ENCODE results near the gene NGRN. TPM values are rescaled to one million over a fixed set of nuclear protein-coding genes. Genes with fewer than 3 reads are reported as not detected.

NGRN gene
- total and polyA plus RNA-seq, 2 of the 4 experiments (the other 2 are of a cell fraction): 39.6 to 46.2 TPM

- ATAC-seq (ENCODE audit: low read depth) (no peak), DNase-seq (no peak)
- no peak overlapping the region for H4K8ac ChIP-seq (ENCODE audit: low read depth in 2 of 2, low read length in 2 of 2)
- H3K27me3 ChIP-seq (ENCODE audit: control insufficient read depth, insufficient read depth, low read length): no peaks in the 10 kb centered on the region
- no peak overlapping the region for H2BK20ac ChIP-seq (ENCODE audit: low read depth, low read length)
- no peak overlapping the region for H2BK5ac ChIP-seq (ENCODE audit: low read depth, low read length, poor library complexity, severe bottlenecking)
- no peak overlapping the region for H3K4ac ChIP-seq (ENCODE audit: low read depth, low read length)
- peaks cover 21% of the 10 kb centered on the region for H3K36me3 ChIP-seq (ENCODE audit: control insufficient read depth, insufficient read depth, low read length)
- H2BK15ac ChIP-seq (ENCODE audit: low read depth, low read length): no peak overlapping the region
- H2AK5ac ChIP-seq (ENCODE audit: low read depth, low read length): no peak overlapping the region
- H4K91ac ChIP-seq (ENCODE audit: insufficient read depth, low read depth, low read length): no peak overlapping the region
- TF ChIP-seq POLR2A (IDR thresholded peaks at IDR 0.05; ENCODE audit: low read depth, low read length) (no peak), SMC3 (IDR thresholded peaks at IDR 0.05; ENCODE audit: low read depth, low read length) (no peak), ELK1 (IDR thresholded peaks at IDR 0.05; ENCODE audit: borderline replicate concordance, low read depth, low read length) (no peak)
- H3K27ac ChIP-seq (ENCODE audit: insufficient read depth, low read length): no peak overlapping the region
- H3K9me3 ChIP-seq (ENCODE audit: control insufficient read depth, insufficient read depth, low read length): no peaks in the 10 kb centered on the region
- peaks cover 45 to 87% of the 10 kb centered on the region in 2 experiments for H3K79me1 ChIP-seq (ENCODE audit: low read depth in 1 of 2, low read length in 2 of 2)
- no TSS peak for BruUV-seq (replicated peaks)
- H3K18ac ChIP-seq (ENCODE audit: low read depth, low read length): no peak overlapping the region
- no peak overlapping the region for H4K5ac ChIP-seq (ENCODE audit: low read depth, low read length)
- H3K4me2 ChIP-seq (ENCODE audit: low read depth, low read length): no peak overlapping the region
- dilution Hi-C loops (cut with HindIII; ENCODE audit: low sequenced_read_pairs, unreplicated experiment) (no loop called here), in situ Hi-C loops (cut with MboI; ENCODE audit: low sequenced_read_pairs) (no loop called here), intact Hi-C loops (cut with micrococcal nuclease) (no loop called here)
- no peak overlapping the region for H3K9ac ChIP-seq (ENCODE audit: low read depth, low read length)
- no CpG with 5 or more reads among the region's 1 CpG for whole genome bisulfite sequencing, 2 experiments (ENCODE audit: extremely low coverage in 2 of 2, insufficient read length in 1 of 2)
- CTCF ChIA-PET: interaction anchor here (0.5 to 1.1 kb wide), 3 partner anchors 14 to 52 kb away, joined by 3 read pairs; no protein-coding TSS in a partner anchor
- H3K9me1 ChIP-seq (ENCODE audit: insufficient read depth, low read length): peaks cover 14% of the 10 kb centered on the region
- H2AK9ac ChIP-seq (replicated peaks; ENCODE audit: low read depth, low read length, poor library complexity): no peak overlapping the region
- peaks cover 7% of the 10 kb centered on the region for H3K4me1 ChIP-seq (ENCODE audit: control insufficient read depth, insufficient read depth, low read length)
- peaks cover 56% of the 10 kb centered on the region for H4K20me1 ChIP-seq (ENCODE audit: insufficient read depth, low read length)
- H3K4me3 ChIP-seq (ENCODE audit: insufficient read depth, low read depth, low read length): no peak overlapping the region
- no peak overlapping the region for H3K23ac ChIP-seq (ENCODE audit: low read depth, low read length)
- H2BK120ac ChIP-seq (ENCODE audit: low read depth, low read length): no peak overlapping the region
- no peak overlapping the region for H3K14ac ChIP-seq (replicated peaks; ENCODE audit: low read depth, low read length)
- no peak overlapping the region for H2AFZ ChIP-seq (replicated peaks; ENCODE audit: low read length, poor library complexity)
- POLR2A ChIA-PET (ENCODE audit: unreplicated experiment): interaction anchor here (0.6 kb wide), 2 partner anchors 35 to 52 kb away, joined by 3 to 6 read pairs; partner anchors contain the start of gene CIB1
- no peak overlapping the region for H3K56ac ChIP-seq (ENCODE audit: extremely low read depth, insufficient read depth, low read length)
These were observed 2.9 kb downstream of the NGRN start for GRCh38 chr15:90268415-90268814.
